IMR-90 (cell line): ENCODE measurements around the gene ULK1. TPM values are rescaled to one million over a fixed set of nuclear protein-coding genes. Genes with fewer than 3 reads are reported as not detected.
A peak's percentile ranks its signal among the peaks of the same experiment; 100 is the strongest.

Experiments used
- ATAC-seq: fragments of 200-7000 bp; cut with Tn5 transposase; 2 replicates; pipeline ENCODE4 v1.9.1; 2020; ENCODE audit warnings: low read depth, mild to moderate bottlenecking, moderate library complexity
- BruUV-seq: library from RNA; stranded (reverse); fragments of 400-500 nt; replicated peaks from 2 replicates; lab custom pipeline; 2021; lab: Mats Ljungman, UMichigan
- CTCF ChIA-PET: fragments of 300-600 bp; formaldehyde crosslinking; extraction: SDS; loops from one replicate; lab custom pipeline; 2021; ENCODE audit warnings: antibody characterized with exemption; lab: Yijun Ruan, JAX
- POLR2A ChIA-PET: fragments of 300-600 bp; sonication (Branson Sonifier 250); formaldehyde crosslinking; loops from one replicate; lab custom pipeline; 2022; ENCODE audit warnings: antibody characterized with exemption; ENCODE audit not compliant: unreplicated experiment; lab: Charles Lee
- DNase-seq: peaks from one replicate; pipeline ENCODE4 v3.0.0; 2013
- H2AFZ ChIP-seq: replicated peaks from 2 replicates; pipeline ENCODE3; 2013; ENCODE audit warnings: low read length, mild to moderate bottlenecking; ENCODE audit not compliant: poor library complexity
- H2AK5ac ChIP-seq: 2 replicates; pipeline ENCODE4 v1.6.1; 2013; ENCODE audit warnings: low read depth, low read length, inconsistent platforms
- H2AK9ac ChIP-seq: replicated peaks from 2 replicates; pipeline ENCODE3; 2013; ENCODE audit warnings: mild to moderate bottlenecking, low read depth, low read length, moderate library complexity; ENCODE audit not compliant: poor library complexity
- H2BK120ac ChIP-seq: 2 replicates; pipeline ENCODE4 v1.6.1; 2013; ENCODE audit warnings: low read depth, low read length, inconsistent platforms
- H2BK15ac ChIP-seq: 3 replicates; pipeline ENCODE4 v1.6.1; 2013; ENCODE audit warnings: low read depth, low read length, inconsistent platforms
- H2BK20ac ChIP-seq: 2 replicates; pipeline ENCODE4 v1.6.1; 2013; ENCODE audit warnings: low read depth, mild to moderate bottlenecking, inconsistent platforms, low read length, moderate library complexity
- H2BK5ac ChIP-seq: 2 replicates; pipeline ENCODE4 v1.6.1; 2013; ENCODE audit warnings: mild to moderate bottlenecking, low read depth, low read length, inconsistent platforms; ENCODE audit not compliant: poor library complexity, severe bottlenecking
- H3K14ac ChIP-seq: replicated peaks from 2 replicates; pipeline ENCODE4 v1.6.1; 2013; ENCODE audit warnings: low read depth, low read length, inconsistent platforms
- H3K18ac ChIP-seq: 2 replicates; pipeline ENCODE4 v1.6.1; 2013; ENCODE audit warnings: low read depth, low read length, control low read depth
- H3K23ac ChIP-seq: 2 replicates; pipeline ENCODE4 v1.6.1; 2013; ENCODE audit warnings: low read depth, low read length, inconsistent platforms
- H3K27ac ChIP-seq: 2 replicates; pipeline ENCODE4 v1.5.1; 2013; ENCODE audit warnings: mild to moderate bottlenecking, control low read depth, low read length; ENCODE audit not compliant: insufficient read depth
- H3K27me3 ChIP-seq: 2 replicates; pipeline ENCODE4 v1.6.1; 2013; ENCODE audit warnings: low read length; ENCODE audit not compliant: control insufficient read depth, insufficient read depth
- H3K36me3 ChIP-seq: 2 replicates; pipeline ENCODE4 v1.6.1; 2013; ENCODE audit warnings: low read length, mixed read lengths; ENCODE audit not compliant: control insufficient read depth, insufficient read depth
- H3K4ac ChIP-seq: 2 replicates; pipeline ENCODE4 v1.6.1; 2013; ENCODE audit warnings: low read depth, low read length, inconsistent platforms
- H3K4me1 ChIP-seq: 2 replicates; pipeline ENCODE4 v1.6.1; 2013; ENCODE audit warnings: low read length, mixed read lengths; ENCODE audit not compliant: control insufficient read depth, insufficient read depth
- H3K4me2 ChIP-seq: 2 replicates; pipeline ENCODE4 v1.6.1; 2013; ENCODE audit warnings: low read depth, mild to moderate bottlenecking, control low read depth, low read length, moderate library complexity
- H3K4me3 ChIP-seq: 2 replicates; pipeline ENCODE4 v1.5.1; 2013; ENCODE audit warnings: low read depth, mild to moderate bottlenecking, control low read depth, low read length, moderate library complexity; ENCODE audit not compliant: insufficient read depth
- H3K56ac ChIP-seq: 2 replicates; pipeline ENCODE4 v1.6.1; 2013; ENCODE audit warnings: low read length, inconsistent platforms; ENCODE audit not compliant: insufficient read depth; ENCODE audit errors: extremely low read depth
- H3K79me1 ChIP-seq, 2 experiments: 2 replicates each; pipeline ENCODE4 v1.6.1; 2013; ENCODE audit warnings: low read length in 2 of 2, inconsistent platforms in 1 of 2, low read depth in 1 of 2
- H3K9ac ChIP-seq: 2 replicates; pipeline ENCODE4 v1.6.1; 2013; ENCODE audit warnings: low read depth, low read length, control low read depth
- H3K9me1 ChIP-seq: 2 replicates; pipeline ENCODE4 v1.6.1; 2013; ENCODE audit warnings: low read length, inconsistent platforms; ENCODE audit not compliant: insufficient read depth
- H3K9me3 ChIP-seq: 2 replicates; pipeline ENCODE4 v1.6.1; 2013; ENCODE audit warnings: low read length; ENCODE audit not compliant: control insufficient read depth, insufficient read depth
- H4K20me1 ChIP-seq: 2 replicates; pipeline ENCODE4 v1.6.1; 2013; ENCODE audit warnings: low read length, inconsistent platforms; ENCODE audit not compliant: insufficient read depth
- H4K5ac ChIP-seq: 2 replicates; pipeline ENCODE4 v1.6.1; 2013; ENCODE audit warnings: mild to moderate bottlenecking, low read depth, low read length, control low read depth
- H4K8ac ChIP-seq, 2 experiments: 2 replicates each; pipeline ENCODE4 v1.6.1; 2013; ENCODE audit warnings: low read depth in 2 of 2, low read length in 2 of 2, control low read depth in 1 of 2, inconsistent platforms in 1 of 2
- H4K91ac ChIP-seq: 2 replicates; pipeline ENCODE4 v1.6.1; 2013; ENCODE audit warnings: low read depth, low read length, inconsistent platforms; ENCODE audit not compliant: insufficient read depth
- BHLHE40 ChIP-seq: fragments of 150-350 bp; IDR thresholded peaks from 2 replicates; pipeline ENCODE4 v1.6.1; 2016; ENCODE audit warnings: mild to moderate bottlenecking, low read depth, low read length
- CEBPB ChIP-seq: IDR thresholded peaks from 2 replicates; pipeline ENCODE4 v1.6.1; 2012; ENCODE audit warnings: low read depth, low read length, improper control_type of control experiment
- CHD1 ChIP-seq: IDR thresholded peaks from 2 replicates; pipeline ENCODE4 v1.6.1; 2012; ENCODE audit warnings: low read depth, low read length, improper control_type of control experiment
- FOS ChIP-seq: fragments of 150-350 bp; IDR thresholded peaks from 2 replicates; pipeline ENCODE4 v1.6.1; 2016; ENCODE audit warnings: low read depth, low read length
- MAFK ChIP-seq: IDR thresholded peaks from 2 replicates; pipeline ENCODE4 v1.6.1; 2012; ENCODE audit warnings: low read depth, low read length, improper control_type of control experiment
- MAZ ChIP-seq: IDR thresholded peaks from 2 replicates; pipeline ENCODE4 v1.6.1; 2012; ENCODE audit warnings: low read depth, mild to moderate bottlenecking, low read length, improper control_type of control experiment, moderate library complexity, borderline replicate concordance
- MXI1 ChIP-seq: IDR thresholded peaks from 2 replicates; pipeline ENCODE4 v1.6.1; 2012; ENCODE audit warnings: low read depth, mild to moderate bottlenecking, low read length, moderate library complexity, borderline replicate concordance
- NFE2L2 ChIP-seq: fragments of 150-350 bp; IDR thresholded peaks from 2 replicates; pipeline ENCODE4 v1.6.1; 2016; ENCODE audit warnings: low read depth, mild to moderate bottlenecking, low read length
- POLR2A ChIP-seq: IDR thresholded peaks from 2 replicates; pipeline ENCODE4 v1.6.1; 2012; ENCODE audit warnings: mild to moderate bottlenecking, low read depth, low read length
- RAD21 ChIP-seq: IDR thresholded peaks from 2 replicates; pipeline ENCODE4 v1.6.1; 2012; ENCODE audit warnings: low read length, improper control_type of control experiment
- RCOR1 ChIP-seq: IDR thresholded peaks from 2 replicates; pipeline ENCODE4 v1.6.1; 2012; ENCODE audit warnings: mild to moderate bottlenecking, low read length, improper control_type of control experiment; ENCODE audit not compliant: insufficient replicate concordance
- RFX5 ChIP-seq: IDR thresholded peaks from 2 replicates; pipeline ENCODE4 v1.8.0; 2012; ENCODE audit warnings: low read depth, mild to moderate bottlenecking, low read length, moderate library complexity
- SMC3 ChIP-seq: fragments of 150-350 bp; IDR thresholded peaks from 2 replicates; pipeline ENCODE4 v1.6.1; 2016; ENCODE audit warnings: low read depth, mild to moderate bottlenecking, antibody characterized with exemption, low read length, moderate library complexity
- WGBS, 2 experiments: methylation state at CpG; one replicate each; pipeline versions ENCODE4 v1.1.5 to v1.1.7; 2013; ENCODE audit warnings: missing lambda C conversion rate in 2 of 2; ENCODE audit not compliant: insufficient read length in 1 of 2; ENCODE audit errors: extremely low coverage in 2 of 2; 5-methylcytosine and 5-hydroxymethylcytosine counted together
- dilution Hi-C: fragments of 300-500 bp; cut with HindIII; formaldehyde crosslinking; loops from one replicate; pipeline ENCODE4 v1.14.3; 2018; ENCODE audit warnings: low sequenced_read_pairs; ENCODE audit not compliant: unreplicated experiment
- in situ Hi-C: fragments of 300-500 bp; cut with MboI; formaldehyde crosslinking; loops from 3 replicates; pipeline ENCODE4 v1.14.3; 2019; ENCODE audit warnings: low sequenced_read_pairs, inconsistent platforms, mixed read lengths
- intact Hi-C: fragments of 100-400 bp; cut with micrococcal nuclease; formaldehyde crosslinking; loops from 2 replicates; pipeline ENCODE4 v1.10.0; 2022
- polyA plus RNA-seq, 3 experiments: library from polyadenylated mRNA; depleted of rRNA; stranded (reverse); fragments of >200 nt; gene quantifications; 2 replicates each; pipeline ENCODE4 v1.2.3, GENCODE V29; 2012; ENCODE audit warnings: low replicate concordance in 1 of 3
- total RNA-seq: library from RNA; depleted of rRNA; stranded (reverse); fragments of >200 nt; gene quantifications from 2 replicates; pipeline ENCODE4 v1.2.3, GENCODE V29; 2012
- TF ChIP-seq, protein P1 (sequence below): fragments of 150-350 bp; IDR thresholded peaks from 2 replicates; pipeline ENCODE4 v1.6.1; 2016; ENCODE audit warnings: low read depth, mild to moderate bottlenecking, low read length, moderate library complexity, borderline replicate concordance
- TF ChIP-seq, protein P2 (sequence below): fragments of 150-350 bp; IDR thresholded peaks from 2 replicates; pipeline ENCODE4 v1.6.1; 2017; ENCODE audit warnings: mild to moderate bottlenecking, antibody characterized with exemption, low read length, low read depth

ULK1 gene
- total and polyA plus RNA-seq, 2 of the 4 experiments (the other 2 are of a cell fraction) = 1.8 to 19.2 TPM

- no peak overlapping the region for H3K23ac ChIP-seq
- H2AFZ ChIP-seq = peak overlapping the region; percentile 80
- no peaks in the 10 kb centered on the region for H4K20me1 ChIP-seq
- H3K4me2 ChIP-seq = no peak overlapping the region
- WGBS, 2 experiments = 66% methylated on average over 13 of the region's 21 CpGs; no CpG with 5 or more reads in 1 of the 2 experiments
- H3K79me1 ChIP-seq = no peaks in the 10 kb centered on the region
- H2BK120ac ChIP-seq = peak overlapping the region; percentile 45; the same call in 1 of the 2 replicates
- H3K14ac ChIP-seq = no peak overlapping the region
- no peak overlapping the region for H4K5ac ChIP-seq
- H3K27ac ChIP-seq = no peak overlapping the region
- DNase-seq (peak; percentile 84), ATAC-seq (peak; percentile 92)
- no TSS peak for BruUV-seq
- in situ Hi-C loops (no loop called here), intact Hi-C loops (no loop called here), dilution Hi-C loops (no loop called here)
- ChIA-PET POLR2A (no interaction called here), CTCF (interaction anchor here (0.5 kb wide), 1 partner anchor 132 kb away, joined by 3 read pairs; no protein-coding TSS in a partner anchor)
- no peak overlapping the region for H2BK5ac ChIP-seq
- H3K56ac ChIP-seq = no peak overlapping the region
- H3K27me3 ChIP-seq = peaks cover 4% of the 10 kb centered on the region; the same call in 1 of the 2 replicates
- no peak overlapping the region for H2BK20ac ChIP-seq
- H3K4me3 ChIP-seq = no peak overlapping the region
- peak overlapping the region; percentile 4 for H2AK9ac ChIP-seq
- peaks cover 2% of the 10 kb centered on the region; the same call in 1 of the 2 replicates for H3K9me3 ChIP-seq
- H2AK5ac ChIP-seq = peak overlapping the region; percentile 10; the same call in 1 of the 2 replicates
- peaks cover 5% of the 10 kb centered on the region for H3K9me1 ChIP-seq
- no peak overlapping the region for H2BK15ac ChIP-seq
- peak overlapping the region in 1 of 2 experiments; percentile 37; a peak in 2 of 4 replicates for H4K8ac ChIP-seq
- H3K36me3 ChIP-seq = no peaks in the 10 kb centered on the region
- H3K18ac ChIP-seq = no peak overlapping the region; the same call in 1 of the 2 replicates
- no peak overlapping the region for H4K91ac ChIP-seq
- peaks cover 4% of the 10 kb centered on the region; the same call in 1 of the 2 replicates for H3K4me1 ChIP-seq
- H3K4ac ChIP-seq = peak overlapping the region; percentile 19
- no peak overlapping the region for H3K9ac ChIP-seq
- peak; percentile 12; the same call in 1 of the 2 replicates for TF ChIP-seq MAZ
- TF ChIP-seq BHLHE40 = peak; percentile 47
- no peak for TF ChIP-seq CEBPB
- TF ChIP-seq, protein P1, sequence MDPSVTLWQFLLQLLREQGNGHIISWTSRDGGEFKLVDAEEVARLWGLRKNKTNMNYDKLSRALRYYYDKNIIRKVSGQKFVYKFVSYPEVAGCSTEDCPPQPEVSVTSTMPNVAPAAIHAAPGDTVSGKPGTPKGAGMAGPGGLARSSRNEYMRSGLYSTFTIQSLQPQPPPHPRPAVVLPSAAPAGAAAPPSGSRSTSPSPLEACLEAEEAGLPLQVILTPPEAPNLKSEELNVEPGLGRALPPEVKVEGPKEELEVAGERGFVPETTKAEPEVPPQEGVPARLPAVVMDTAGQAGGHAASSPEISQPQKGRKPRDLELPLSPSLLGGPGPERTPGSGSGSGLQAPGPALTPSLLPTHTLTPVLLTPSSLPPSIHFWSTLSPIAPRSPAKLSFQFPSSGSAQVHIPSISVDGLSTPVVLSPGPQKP = no peak
- TF ChIP-seq MAFK = no peak
- TF ChIP-seq CHD1 = no peak
- TF ChIP-seq MXI1 = no peak
- TF ChIP-seq RFX5 = no peak
- peak; percentile 65; the same call in 1 of the 2 replicates for TF ChIP-seq FOS
- TF ChIP-seq, protein P2, sequence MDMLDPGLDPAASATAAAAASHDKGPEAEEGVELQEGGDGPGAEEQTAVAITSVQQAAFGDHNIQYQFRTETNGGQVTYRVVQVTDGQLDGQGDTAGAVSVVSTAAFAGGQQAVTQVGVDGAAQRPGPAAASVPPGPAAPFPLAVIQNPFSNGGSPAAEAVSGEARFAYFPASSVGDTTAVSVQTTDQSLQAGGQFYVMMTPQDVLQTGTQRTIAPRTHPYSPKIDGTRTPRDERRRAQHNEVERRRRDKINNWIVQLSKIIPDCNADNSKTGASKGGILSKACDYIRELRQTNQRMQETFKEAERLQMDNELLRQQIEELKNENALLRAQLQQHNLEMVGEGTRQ = 0 out of 2 replicates have a peak, but pooled peaks have one; percentile 10
- TF ChIP-seq RCOR1 = no peak
- no peak for TF ChIP-seq RAD21
- no peak for TF ChIP-seq SMC3
- no peak for TF ChIP-seq POLR2A
- TF ChIP-seq NFE2L2 = no peak
Measured at GRCh38 chr12:131872154-131873051, 22.0 kb upstream of the ULK1 start.
